ENCODE results near the gene CDKAL1. TPM values are rescaled to one million over a fixed set of nuclear protein-coding genes. Genes with fewer than 3 reads are reported as not detected.

The CDKAL1 gene
- total and polyA plus RNA-seq, 2 donors (not counting 3 experiments of a cell fraction or from before 2014, with no cell fraction given), result 6.1 to 20.5 TPM

DNA sequence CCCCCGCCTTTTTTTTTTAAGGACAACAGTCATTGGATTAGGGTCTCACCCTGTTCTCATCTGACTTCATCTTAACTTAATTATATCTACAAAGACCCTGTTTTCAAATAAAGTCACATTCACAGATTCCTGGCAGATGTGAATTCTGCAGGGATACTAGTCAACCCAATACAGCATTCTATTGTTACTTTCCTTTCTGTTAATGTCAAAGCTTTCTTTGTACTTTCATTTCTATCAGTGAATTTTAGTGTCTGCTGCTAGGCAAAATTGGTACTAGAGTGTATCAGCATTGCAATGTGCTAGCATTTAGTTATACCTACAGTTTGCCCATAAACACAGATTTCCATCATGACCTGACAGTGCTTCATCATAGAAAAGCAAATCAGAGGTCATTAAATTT, 281.9 kb downstream of the CDKAL1 start:
- Histone ChIP-seq H3K9me3 (replicated peaks; ENCODE audit: control insufficient read depth, insufficient read depth, low read length) (no peaks in the 10 kb centered on the region), H3K36me3 (ENCODE audit: control insufficient read depth in 2 of 2, extremely low read depth in 1 of 2, insufficient read depth in 2 of 2, low read length in 2 of 2) (no peaks in the 10 kb centered on the region), H3K4me2 (ENCODE audit: insufficient read depth, low read length) (no peak overlapping the region), H3K4me3 (replicated peaks in 1 of 3; ENCODE audit: insufficient read depth in 1 of 3, low read depth in 1 of 3, low read length in 3 of 3) (no peak overlapping the region), H3K27ac (ENCODE audit: insufficient read depth, low read depth, low read length) (no peak overlapping the region), H3K9me1 (replicated peaks; ENCODE audit: control insufficient read depth, extremely low read depth, insufficient read depth, low read length) (no peaks in the 10 kb centered on the region), H3K9ac (replicated peaks; ENCODE audit: extremely low read depth, insufficient read depth, low read length) (no peak overlapping the region), H3K27me3 (ENCODE audit: control insufficient read depth in 2 of 2, insufficient read depth in 2 of 2, low read length in 2 of 2) (no peaks in the 10 kb centered on the region), H3K4me1 (ENCODE audit: control insufficient read depth, extremely low read depth, insufficient read depth, low read length) (peaks cover 6% of the 10 kb centered on the region), H3K79me2 (ENCODE audit: control insufficient read depth, insufficient read depth, low read length) (no peaks in the 10 kb centered on the region), H2AFZ (ENCODE audit: low read depth, low read length) (no peak overlapping the region), H4K20me1 (replicated peaks; ENCODE audit: control insufficient read depth, extremely low read depth, insufficient read depth, low read length) (no peaks in the 10 kb centered on the region)
- DNase-seq (ENCODE audit: low read depth, low spot score), result no peak
- CTCF ChIA-PET, result interaction anchor here (1.3 to 1.8 kb wide), 4 partner anchors 9 to 772 kb away, joined by 3 to 7 read pairs (median 4); no protein-coding TSS in a partner anchor
- no TSS peak for BruUV-seq (replicated peaks)
- POLR2A ChIA-PET, result no interaction called here
- TF ChIP-seq POLR2AphosphoS5 (IDR thresholded peaks at IDR 0.05; ENCODE audit: insufficient read depth, low read depth, low read length) (no peak), GATA2 (IDR thresholded peaks at IDR 0.05; ENCODE audit: insufficient read depth, insufficient read length, low read depth, low read length) (no peak), JUN (IDR thresholded peaks at IDR 0.05; ENCODE audit: borderline replicate concordance, insufficient read depth, insufficient read length, low read depth) (no peak), EZH2 (IDR thresholded peaks at IDR 0.05; ENCODE audit: borderline replicate concordance, low read depth, low read length, severe bottlenecking) (no peak), MYC (IDR thresholded peaks at IDR 0.05; ENCODE audit: low read depth, low read length) (no peak), FOS (IDR thresholded peaks at IDR 0.05; ENCODE audit: borderline replicate concordance, insufficient read depth, low read length) (no peak), POLR2A (IDR thresholded peaks at IDR 0.05; ENCODE audit: low read depth, low read length) (no peak)
- TF ChIP-seq, protein P1, sequence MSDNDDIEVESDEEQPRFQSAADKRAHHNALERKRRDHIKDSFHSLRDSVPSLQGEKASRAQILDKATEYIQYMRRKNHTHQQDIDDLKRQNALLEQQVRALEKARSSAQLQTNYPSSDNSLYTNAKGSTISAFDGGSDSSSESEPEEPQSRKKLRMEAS (IDR thresholded peaks at IDR 0.05; ENCODE audit: insufficient read depth, insufficient read length), result no peak
- TF ChIP-seq, protein P2, sequence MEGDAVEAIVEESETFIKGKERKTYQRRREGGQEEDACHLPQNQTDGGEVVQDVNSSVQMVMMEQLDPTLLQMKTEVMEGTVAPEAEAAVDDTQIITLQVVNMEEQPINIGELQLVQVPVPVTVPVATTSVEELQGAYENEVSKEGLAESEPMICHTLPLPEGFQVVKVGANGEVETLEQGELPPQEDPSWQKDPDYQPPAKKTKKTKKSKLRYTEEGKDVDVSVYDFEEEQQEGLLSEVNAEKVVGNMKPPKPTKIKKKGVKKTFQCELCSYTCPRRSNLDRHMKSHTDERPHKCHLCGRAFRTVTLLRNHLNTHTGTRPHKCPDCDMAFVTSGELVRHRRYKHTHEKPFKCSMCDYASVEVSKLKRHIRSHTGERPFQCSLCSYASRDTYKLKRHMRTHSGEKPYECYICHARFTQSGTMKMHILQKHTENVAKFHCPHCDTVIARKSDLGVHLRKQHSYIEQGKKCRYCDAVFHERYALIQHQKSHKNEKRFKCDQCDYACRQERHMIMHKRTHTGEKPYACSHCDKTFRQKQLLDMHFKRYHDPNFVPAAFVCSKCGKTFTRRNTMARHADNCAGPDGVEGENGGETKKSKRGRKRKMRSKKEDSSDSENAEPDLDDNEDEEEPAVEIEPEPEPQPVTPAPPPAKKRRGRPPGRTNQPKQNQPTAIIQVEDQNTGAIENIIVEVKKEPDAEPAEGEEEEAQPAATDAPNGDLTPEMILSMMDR (IDR thresholded peaks at IDR 0.05; ENCODE audit: extremely low read depth in 1 of 2, insufficient read depth in 1 of 2, low read depth in 1 of 2, low read length in 2 of 2), result no peak
- intact Hi-C loops (cut with micrococcal nuclease), result loop anchor here (10.0 kb wide), 1 partner anchor 189 kb away; no protein-coding TSS in a partner anchor
- dilution Hi-C loops (cut with MboI; ENCODE audit: extremely low pct_ligation_motif_present, low sequenced_read_pairs), result no loop called here
- FAIRE-seq, result no peak
